GM19328 (cell line): ENCODE results near the gene HMCN1.
"Not testable (repeated sequence)": the region's sequence is repeated elsewhere in the genome, so short reads cannot be mapped to it uniquely, and the experiment has no call there.

Source experiments
- ATAC-seq: cut with Tn5 transposase; IDR thresholded peaks from one replicate; pipeline ENCODE4 v1.9.1; 2021; ENCODE audit warnings: mild to moderate bottlenecking, moderate library complexity; ENCODE audit not compliant: unreplicated experiment

Gene HMCN1

DNA sequence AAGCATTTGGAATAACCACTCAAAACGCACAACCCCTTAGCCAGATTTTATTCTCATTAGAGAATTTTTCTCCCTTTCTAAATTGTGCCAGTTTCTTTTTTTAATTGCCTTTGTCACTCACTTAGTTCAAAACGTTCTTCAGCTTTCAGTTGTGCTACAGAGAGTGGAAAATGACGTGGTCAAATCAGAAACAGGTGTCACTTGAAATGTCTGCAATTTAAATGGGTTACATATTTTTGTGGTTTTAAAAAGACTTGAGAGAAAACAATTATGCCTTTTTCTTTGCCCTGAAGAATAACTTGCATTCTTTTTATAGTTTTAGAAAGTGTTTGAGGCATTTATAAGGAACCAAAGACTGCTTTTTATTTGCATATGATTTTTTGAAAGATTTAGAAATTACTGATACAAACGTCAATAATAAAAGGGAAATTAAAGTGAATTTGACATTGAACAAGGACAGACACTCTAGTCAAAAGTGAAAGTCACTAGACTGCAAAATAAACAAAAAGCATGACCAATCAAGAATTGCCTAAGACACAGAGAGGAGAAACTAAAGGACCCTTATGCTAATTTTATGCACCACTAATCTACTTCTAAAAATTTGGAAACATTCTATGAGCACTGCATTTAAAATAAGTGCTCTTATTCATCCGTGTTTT is 449.9 kb downstream of the HMCN1 start:
- ATAC-seq, result peak; percentile 40

DNA sequence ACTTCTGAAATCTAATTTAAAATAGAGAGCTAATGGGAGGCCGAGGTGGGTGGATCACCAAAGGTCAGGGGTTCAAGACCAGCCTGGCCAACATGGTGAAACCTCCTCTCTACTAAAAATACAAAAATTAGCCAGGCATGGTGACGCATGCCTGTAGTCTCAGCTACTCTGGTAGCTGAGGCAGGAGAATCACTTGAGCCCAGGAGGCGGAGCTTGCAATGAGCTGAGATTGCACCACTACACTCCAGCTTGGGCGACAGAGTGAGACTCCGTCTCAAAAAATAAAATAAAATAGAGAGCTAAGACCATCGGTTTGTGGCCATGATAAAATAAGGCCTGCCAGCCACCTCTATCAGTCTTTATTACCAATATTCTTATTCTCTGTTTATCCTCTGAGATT is 452.1 kb downstream of the HMCN1 start:
- ATAC-seq, result not testable (repeated sequence)

- peak; percentile 39 for ATAC-seq
Measured at GRCh38 chr1:186187601-186188000, 453.4 kb downstream of the HMCN1 start.

DNA sequence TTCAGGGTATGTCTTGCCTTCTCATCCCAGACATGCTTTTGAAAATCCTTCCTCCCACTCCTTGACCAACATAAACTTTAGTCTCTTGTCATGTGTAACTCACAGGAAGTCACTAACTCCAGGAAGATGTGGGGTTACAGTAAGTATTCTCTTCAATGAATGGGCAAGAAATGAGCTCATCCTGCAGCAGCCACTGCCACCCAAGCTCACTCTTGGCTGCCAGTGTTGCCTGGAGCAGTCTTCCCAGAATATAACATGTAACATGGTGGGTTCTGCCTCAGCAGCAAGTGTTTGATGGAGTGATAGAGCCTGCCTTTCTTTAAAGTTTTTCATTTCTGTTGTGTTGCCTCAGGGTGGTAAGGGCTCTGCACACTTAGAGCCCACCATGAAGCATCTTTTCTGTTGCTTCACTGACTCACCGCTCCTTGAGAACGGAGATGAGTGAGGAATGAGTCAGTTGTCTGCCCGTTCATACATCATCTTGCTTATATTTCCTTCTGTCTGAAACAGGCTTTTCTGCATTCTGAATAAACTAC is 453.9 kb downstream of the HMCN1 start:
- no peak for ATAC-seq

DNA sequence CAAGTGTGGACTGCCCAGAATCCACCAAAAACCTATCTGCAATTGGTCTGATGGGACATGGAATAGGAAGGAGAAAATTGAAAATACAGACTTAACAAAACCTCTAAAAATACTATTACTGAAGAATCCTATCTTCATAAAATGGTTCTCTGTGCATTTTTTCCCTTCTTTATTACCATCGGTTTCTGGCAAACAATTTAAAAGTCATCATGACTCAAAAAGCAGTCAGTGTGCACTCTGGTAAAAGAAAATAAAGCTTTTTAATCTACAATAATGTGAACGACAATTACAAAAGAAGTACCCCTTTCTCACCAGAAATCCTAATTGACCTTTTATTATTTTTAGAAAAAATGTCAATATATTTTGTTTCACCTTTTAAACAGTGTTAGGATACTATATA is 454.5 kb downstream of the HMCN1 start:
- ATAC-seq, result no peak

- ATAC-seq, result no peak
Measured at GRCh38 chr1:186189156-186189555, 455.0 kb downstream of the HMCN1 start.

DNA sequence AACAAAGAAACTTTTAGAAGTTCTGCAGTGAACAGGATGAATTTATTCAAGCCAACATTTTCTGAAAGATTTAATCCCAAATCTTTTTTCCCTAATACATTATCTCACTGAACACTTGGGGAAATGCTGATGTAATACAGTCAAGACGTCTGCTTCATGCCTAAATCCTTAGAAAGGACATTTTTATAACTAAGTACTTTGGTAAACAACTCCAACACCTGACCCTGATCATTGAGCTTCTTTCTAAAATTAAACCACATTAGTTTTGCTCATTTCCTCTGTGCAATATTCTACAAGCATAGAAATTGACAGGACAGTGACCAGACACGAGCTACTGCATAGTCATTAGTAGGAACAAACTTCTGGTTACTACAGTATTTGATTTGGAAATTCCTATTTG is 457.3 kb downstream of the HMCN1 start:
- no peak for ATAC-seq

DNA sequence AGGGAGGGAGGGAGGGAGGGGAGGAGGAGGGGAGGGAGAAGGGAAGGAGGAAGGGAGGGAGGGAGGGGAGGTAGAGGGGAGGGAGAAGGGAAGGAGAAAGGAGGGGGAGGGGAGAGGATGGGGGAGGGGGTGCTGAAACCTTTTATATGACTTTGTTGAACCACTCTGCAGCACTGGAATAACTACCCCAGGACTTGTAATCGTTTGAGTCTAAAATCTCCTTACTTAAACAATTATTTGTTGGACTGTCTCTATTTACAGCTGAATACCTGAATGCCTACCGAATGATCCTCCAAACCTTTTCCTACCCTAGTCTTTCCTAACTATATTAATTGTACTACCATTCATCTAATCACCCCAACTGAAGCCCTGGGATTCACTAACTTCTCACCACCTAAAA is 459.0 kb downstream of the HMCN1 start:
- no peak for ATAC-seq

GRCh38 chr1:186194107-186194756 is 460.0 kb downstream of the HMCN1 start:
- ATAC-seq, result peak; percentile 91

- no peak for ATAC-seq
Measured at GRCh38 chr1:186195377-186195931, 461.3 kb downstream of the HMCN1 start.

GRCh38 chr1:186202271-186202764 is 468.1 kb downstream of the HMCN1 start:
- no peak for ATAC-seq

DNA sequence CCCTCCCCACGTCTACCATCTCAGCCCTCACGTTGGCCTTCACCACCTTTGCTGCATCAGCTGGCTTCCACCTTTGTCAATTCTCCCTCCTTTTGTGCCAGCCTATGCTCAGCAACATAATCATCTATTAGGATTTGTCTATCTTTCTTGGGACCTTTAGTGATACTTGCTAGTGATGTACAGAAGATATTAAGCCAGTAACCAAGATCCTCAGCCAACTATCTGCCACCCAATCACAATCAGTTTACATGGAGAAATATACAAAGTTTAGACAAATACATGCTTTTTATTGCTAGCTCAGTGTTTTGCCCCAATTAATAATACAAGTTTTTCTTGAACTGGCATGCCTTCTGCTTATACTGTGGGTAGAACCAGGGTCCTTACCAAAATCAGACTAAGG is 468.6 kb downstream of the HMCN1 start:
- no peak for ATAC-seq

DNA sequence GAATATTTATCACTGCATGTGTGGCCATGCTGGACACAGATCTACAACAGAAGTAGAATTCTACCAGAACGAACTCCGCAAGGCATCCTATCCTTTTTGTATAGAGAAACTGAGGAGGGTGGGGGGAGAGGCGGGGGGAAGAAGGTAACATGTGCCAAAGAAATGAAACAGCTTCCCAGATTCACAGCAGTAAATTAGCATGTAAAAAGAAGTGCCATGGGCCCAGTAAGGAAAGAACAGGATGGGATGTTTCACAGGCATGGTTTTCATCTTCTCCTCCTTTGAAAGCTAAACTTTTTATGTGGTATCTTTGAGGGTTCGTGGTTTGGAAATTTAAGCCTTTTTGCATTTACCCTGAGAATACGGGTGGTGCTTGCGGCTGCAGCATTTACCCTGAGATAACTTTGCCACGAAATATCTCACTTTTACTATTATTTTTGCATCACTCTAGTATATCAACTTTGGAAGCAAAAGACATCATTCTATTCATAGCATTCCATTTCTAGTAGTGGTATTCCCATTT is 471.9 kb downstream of the HMCN1 start:
- no peak for ATAC-seq

GRCh38 chr1:186207391-186208085 is 473.3 kb downstream of the HMCN1 start:
- ATAC-seq, result no peak

DNA sequence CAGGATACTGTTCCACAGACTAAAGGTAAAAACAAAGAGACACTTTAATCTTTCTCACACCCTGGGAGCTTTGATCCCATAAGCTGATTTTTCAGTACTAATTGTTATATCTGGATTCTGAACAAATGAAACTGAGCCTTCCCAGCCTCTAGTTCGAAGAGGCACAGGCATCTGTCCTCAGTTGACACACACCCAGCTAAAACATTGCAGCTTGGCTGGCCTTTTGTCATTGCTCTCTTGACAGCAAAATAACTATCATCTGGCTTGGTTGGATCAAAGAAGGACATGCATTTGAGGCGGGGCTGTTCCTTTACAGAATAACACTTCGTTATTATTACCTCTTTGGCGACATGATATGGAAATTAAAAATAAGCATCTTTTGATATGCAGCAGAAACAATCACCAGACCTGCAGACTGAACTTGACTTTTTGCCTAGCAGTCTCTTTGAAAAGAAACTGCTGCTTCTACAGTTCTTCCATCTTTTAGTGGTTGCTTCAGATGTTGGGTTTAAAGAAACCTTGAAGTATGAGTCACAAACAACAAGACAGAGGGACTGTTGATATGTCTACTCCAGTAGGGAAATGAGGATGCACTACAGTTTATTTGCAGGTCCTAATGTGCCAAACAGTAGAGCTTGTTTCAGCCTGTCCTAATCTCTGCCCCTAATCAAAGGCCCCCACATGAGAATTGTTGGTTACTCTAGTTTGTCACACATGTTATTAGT is 474.4 kb downstream of the HMCN1 start:
- ATAC-seq, result no peak

DNA sequence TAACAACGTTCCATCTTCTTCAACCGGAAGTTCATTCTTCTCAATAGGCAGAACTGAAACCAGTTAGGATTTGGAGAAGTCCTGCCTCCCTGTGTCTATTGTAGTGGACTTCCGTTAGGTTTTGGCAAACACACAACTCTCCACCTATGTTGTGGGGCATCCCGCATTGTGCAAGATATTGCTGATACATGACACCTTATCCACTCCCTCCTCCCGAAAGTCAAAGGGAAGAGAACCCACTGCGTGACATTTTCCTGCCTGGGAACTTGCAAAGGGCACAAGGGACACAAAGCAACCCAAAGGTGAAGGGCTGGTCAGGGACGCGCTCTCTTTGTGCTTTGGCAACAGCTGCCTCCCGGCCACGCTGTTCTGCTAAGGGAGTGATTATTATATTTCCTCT is 476.1 kb downstream of the HMCN1 start:
- ATAC-seq, result no peak

DNA sequence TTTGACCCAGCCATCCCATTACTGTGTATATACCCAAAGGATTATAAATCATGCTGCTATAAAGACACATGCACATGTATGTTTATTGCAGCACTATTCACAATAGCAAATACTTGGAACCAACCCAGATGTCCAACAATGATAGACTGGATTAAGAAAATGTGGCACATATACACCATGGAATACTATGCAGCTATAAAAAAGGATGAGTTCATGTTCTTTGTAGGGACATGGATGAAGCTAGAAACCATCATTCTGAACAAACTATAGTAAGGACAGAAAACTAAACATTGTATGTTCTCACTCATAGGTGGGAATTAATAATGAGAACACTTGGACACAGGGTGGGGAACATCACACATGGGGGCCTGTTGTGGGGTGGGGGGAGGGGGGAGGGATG is 477.4 kb downstream of the HMCN1 start:
- ATAC-seq, result not testable (repeated sequence)

- ATAC-seq, result peak; percentile 81
Measured at GRCh38 chr1:186212568-186213224, 478.5 kb downstream of the HMCN1 start.

DNA sequence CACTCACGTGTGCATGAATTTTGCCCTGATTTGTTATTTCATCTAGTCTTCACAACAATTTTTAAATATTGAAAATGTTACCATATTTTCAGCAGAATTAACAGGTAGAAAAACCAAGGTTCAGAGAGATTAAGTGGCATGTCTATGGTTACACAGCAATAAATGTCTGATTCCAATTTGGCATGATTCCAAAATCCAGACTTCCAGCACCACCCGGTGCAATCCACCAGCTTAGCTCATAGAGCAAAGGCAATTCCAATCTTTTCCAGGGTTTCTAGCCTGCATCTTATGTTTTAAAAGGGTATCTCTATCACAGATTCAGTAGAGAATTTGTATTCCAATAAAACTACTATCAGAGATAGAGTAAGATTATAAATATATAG is 479.0 kb downstream of the HMCN1 start:
- ATAC-seq, result no peak

DNA sequence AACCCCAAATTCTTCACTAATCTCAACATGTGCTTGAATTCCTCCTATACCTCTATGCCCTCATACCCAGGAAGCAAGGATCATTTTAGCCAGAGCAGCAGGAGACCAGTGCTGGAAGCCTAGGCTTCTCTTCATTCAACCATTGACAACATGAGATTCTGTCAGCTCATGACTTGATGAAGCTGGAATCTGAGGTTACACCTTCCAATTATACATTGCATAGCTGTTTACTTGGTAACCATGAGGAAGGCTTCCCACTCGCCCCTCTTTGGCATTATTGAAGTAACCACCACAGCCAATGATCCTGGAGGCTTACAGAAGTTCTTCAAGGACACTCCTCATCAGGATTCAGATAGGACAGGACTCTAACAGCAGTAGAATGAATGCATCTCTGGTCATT is 480.6 kb downstream of the HMCN1 start:
- no peak for ATAC-seq
